ENCODE measurements around the gene TCTA.

TCTA gene

DNA sequence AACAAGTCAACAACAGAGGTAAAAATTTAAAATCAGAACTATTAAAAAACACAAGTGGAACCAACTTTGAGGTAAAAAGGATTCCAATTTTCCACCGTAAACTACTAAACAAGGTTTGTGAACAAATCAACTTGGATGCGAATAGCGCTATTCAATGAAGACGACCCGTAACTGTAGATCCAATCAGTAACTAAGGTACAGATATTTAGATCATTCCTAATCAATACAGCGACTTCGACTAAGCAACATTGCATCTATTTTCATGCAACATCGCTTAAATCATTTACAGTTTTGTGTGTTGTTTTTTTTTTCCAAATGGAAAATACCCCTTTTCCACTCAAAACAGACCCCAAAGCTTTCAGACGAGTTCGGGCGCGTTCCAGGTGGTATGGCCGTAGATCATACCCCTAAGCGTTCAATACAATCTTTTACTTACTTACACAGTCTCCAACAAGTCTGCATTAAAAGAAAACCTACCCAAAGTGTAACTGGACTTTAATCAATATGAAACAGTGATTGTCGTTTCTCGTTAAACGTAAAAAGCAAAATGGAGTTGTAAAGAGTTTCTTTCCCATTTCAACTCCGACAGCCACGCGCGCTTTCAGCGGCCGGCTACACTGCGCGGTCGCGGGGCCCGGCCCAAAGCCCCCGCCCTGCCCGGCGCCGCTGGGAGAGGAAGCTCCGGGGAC, 1.2 kb upstream of the TCTA start:
- DNase-seq = no peak

DNA sequence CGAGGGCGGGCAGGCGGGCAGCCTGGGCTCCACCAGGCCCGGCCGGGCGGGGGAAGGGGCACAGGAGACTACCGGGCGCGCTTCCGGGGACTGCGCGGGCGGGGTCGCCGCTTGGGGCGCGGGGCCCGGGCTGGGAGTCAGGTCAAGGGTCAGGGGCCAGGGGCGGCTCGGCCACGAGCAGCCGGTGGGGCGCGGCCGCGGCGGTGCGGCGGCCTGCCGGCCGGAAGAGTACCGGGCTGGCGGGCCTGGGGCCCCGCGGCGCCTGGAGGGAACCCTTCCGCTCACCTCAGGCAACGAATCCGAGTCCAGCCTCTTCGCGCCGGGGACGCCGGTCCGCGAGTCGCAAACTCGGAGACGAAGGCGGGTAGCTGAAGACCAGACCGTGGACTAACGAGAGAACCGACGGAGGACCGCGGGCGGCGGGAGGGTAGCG, 672 bp upstream of the TCTA start:
- peak; percentile 58 for DNase-seq

DNA sequence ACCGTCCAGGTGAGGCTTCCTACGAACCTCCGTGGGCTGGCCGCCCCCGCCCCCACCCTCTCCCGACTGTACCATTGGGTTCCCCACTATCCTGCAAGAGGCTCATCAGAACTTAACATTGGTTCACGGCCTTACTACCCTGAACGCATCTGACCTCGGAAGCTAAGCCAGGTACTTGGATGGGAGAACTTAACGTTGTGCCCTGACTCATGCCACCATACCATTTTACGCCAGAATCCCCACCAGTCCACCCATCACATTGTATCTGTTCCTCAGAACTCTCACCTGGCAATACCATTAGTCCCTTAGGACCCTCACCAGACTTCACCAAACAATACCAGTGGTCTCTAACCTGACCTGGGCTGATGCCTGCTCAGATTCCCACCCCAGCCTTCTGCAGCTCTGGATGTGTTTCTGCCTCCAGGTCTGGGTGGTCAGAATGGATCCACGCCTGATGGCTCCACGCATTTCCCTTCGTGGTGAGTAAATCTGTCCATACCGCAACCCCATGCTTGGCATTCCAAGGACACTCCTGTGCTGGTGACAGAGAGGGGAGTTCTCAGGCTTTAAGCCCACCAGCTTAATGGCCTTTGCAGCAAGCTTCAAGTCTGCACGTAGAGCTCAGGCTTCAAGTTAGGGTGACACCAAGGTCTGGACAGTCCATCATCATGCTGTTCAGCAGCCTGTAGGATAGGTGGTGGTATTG, 562 bp downstream of the TCTA start:
- no peak for DNase-seq

DNA sequence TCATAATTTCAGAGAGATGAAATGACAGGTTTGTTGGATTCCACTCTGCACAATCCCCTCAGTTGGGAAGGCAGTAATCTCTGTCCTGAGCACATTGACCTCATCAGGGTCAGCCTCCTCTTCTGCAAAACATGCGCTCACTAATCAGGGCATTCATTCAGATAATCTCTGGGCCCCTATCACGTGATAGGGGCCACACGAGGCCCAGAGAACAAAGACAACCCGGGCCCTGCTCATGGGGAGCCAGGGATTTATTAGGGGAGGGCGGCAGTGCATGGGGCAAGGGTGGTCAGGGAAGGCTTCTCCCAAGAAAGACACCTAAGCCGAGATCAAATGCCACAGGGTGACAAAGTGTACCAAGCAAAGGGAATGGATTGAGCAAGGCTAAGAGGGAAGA, 1.1 kb downstream of the TCTA start:
- DNase-seq = no peak

DNA sequence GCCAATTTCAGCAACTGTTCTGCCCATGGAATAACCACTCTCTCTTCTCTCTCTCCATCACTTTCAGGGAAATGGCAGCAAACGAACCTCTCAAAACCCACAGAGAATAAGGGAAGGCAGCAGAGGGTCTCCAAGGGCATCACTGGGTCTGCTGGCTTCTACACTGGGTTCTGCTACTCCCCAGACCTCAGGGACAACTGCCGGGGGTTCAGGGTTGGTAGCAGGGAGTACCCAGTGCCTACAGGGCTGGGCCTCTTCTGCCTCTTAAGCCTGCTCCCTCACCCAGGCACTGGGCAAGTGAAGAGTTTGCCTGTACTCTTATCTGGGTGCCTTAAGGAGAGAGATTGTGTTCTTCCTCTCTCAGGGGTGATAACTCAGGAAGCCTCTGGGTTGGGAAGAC, 2.5 kb downstream of the TCTA start:
- DNase-seq = no peak

DNA sequence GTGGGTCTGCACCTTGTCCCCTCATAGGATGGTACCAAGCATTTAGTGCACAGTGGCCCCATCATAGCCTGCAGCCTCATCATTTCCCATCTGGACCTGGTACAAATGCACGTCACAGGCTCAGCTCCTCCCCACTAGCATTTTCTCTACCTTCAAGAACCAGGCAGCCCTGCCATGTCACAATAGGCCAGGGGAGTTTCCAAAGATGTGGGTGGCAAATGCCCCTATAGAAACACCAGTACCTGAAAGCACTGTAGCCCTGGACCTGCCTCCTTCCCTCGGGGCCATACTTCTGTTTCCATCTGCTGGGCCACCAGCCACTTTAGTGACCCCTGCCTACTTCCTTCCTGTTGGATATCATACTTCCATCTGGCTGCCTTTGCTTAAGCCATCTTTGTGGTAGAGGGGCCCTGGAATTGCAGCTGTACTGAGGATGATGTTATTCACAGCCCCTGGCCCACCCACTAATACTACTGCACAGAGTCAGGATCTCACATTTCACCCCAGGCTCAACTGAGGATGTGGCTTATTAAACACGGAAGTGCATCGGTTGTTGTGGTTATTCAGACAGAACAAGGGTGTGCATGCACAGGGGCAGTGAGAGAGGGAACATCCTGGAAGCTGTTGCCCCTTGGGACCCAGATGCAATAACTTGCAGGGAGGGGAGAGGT, 3.8 kb downstream of the TCTA start:
- DNase-seq = no peak

DNA sequence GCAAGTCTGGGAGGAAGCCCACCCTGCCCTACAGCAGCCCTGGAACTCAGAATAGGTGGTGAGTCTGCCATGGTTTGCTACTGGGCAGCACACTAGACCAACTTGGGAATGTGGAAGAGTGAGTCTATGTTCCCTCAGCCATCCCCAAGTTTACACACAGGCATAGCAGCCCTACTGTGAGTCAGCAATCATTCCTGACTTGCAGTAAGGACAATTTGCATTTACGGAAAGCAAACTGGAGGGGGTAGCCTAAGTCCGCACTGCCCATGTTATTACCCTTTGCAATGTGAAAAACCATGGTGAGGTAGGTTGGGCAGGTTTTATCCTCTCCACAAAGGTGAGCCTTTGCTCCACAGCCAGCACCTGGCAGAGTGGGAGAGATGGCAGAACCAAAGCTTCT, 4.6 kb downstream of the TCTA start:
- no peak for DNase-seq

DNA sequence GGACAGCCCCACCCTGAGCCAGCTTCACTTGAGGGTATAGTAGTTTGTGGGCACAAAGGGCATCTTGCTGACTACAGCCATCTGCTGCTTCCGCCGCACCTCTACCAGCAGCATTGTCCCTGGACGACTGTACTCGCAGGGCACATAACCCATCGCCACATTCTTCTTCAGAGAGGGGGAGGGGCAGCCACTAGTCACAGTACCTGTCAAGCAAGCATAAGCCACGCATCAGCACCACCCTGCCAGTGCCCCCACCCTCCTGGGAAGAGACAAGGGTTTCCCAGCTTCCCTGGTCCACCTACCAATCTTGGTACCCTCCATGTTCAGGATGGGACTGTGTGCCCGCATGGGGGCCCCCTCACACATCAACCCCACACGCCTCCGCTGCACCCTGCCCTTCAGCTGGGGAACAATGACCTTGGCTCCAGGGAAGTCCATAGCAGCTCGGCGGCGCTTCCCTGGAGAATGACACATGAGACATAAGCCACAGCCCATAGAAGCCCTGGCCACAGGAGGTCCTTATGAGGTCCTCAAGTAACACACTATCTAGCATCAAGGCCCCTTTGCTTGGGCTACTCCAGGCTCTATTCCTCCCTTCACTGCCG, 5.4 kb downstream of the TCTA start:
- no peak for DNase-seq

DNA sequence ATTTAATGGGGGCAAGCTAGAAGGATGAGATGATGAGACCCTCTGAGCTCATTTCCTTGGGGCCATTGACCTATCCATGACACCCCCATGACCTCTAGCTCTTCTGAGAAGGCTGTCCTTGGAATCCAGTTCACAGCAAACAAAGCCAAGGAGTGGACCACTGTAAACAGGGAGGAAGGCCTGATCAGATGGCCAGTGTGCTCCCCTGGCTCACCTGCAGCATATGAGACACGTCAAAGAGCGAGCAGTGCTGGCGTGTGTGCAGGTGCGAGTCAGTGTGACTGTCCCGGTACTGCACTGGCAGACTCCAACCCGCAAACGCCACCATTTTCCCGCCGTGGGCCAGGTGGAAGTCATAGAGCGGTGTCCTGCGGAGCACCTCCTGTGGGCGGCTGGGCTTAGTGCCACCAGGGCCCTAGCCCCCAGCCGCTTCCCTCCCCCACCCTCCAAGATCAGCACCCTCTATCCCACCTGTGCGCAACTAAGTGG, 9.7 kb downstream of the TCTA start:
- DNase-seq = no peak

DNA sequence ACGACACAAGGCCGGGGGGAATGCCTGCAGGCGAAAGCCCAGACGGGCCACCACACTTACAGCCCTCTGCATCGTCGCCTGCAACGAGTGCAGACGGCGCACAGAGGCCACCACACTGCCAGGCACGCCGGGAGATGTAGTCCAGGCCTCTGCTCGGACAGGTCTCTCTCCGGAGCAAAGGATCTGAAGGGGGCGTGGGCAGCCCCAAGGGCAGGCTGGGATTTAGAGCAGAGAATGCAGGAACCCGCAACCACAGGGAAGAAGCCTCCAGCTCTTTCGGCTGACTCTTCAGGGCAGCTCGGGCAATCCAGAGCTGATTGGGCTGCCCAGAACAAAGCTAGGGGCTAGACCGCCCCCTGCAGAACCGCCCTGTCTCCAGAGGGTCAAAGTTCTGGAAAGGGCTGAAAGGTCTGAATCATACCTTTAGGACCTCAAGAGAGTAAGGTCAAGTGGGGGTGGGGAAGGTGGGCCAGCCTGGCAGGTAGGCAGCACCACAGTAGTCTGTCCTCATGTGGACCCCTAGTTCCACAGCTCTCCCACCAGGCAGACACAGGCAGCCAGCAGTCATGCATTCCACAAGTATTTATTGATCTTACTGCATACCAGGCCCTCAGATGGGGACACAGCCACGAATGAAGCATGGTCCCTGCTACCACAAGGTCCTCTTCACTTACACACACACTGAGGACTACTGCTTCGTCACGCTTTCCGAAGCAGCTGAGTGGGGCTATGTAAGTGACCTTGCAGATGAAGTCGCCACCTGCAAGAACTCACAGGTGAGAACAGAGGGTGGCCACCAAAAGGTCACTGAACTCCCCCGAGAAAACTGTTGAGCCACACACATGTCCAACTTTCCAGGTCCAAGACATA, 10.4 kb downstream of the TCTA start, which contains the start of gene AMT:
Gene AMT, minus strand, starts transcription at position 95 of the 870 bp plus-strand sequence. Its CDS starts 23 bp downstream, at position 72.
- no peak for DNase-seq

DNA sequence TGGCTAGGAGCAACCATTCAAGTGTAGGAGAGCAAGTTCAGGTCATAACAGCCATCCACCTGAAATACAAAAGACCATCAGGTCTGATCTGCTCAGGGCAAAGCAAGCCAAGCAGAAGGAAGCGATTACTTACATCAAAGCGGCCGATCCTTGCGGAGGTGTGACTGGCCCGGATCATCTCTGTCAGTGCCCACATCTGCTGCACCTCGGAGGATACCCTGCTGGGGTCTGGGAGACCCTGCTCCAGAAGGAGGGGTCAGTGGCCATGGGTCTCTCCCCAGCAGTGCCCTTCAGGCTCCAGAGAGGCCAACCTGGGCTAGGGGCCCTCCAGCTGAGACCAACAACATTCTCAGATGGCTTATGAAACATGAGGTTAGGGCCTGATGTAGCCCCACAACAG, 12.6 kb downstream of the TCTA start:
- no peak for DNase-seq

DNA sequence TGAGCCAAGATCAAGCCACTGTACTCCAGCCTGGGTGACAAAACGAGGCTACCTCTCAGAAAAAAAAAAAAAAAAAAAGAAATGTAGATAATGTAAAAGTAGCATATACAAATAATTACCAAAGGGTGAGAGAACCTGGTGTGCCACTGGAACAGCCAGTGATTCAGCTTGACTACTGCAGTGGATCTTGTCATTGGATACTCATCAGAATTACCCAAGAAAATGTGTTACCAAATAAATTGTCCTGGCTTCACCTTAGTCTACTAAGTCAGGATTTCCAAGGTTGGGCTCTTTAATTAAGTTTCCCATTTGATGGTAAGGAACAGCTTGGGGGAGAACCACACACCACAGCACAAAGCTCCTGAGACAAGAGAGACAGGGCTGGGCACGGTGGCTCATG, 15.4 kb downstream of the TCTA start:
- no peak for DNase-seq

DNA sequence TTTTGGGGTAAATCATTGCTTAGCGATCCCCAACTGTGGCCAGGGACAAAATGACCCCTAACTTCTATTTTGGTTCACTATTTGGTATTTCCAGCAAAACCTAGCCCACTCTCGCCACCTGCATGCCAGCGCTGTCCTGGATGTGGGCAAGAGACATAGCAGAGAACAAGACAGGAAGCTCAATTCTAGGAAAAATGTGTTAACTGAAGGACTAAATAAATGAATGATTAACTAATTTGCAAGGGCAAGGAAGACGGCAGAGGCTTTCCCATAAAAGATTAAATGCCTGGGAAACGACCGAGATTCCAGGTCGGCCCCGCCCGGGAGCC, 16.5 kb downstream of the TCTA start:
- no peak for DNase-seq

DNA sequence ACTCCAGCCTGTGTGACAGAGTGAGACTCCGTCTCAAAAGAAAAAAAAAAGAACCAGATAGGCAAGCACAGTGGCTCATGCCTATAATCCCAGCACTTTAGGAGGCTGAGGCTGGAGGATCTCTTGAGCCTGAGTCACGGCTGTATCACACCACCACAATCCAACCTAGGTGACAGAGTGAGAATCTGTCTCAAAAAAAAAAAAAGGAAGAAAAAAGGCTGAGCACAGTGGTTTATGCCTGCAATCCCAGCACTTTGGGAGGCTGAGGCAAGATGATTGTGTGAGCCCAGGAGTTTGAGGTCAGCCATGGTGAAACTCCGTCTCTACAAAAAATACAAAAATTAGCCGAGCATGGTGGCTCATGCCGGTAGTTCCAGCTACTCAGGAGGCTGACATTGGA, 22.5 kb downstream of the TCTA start:
- DNase-seq = no peak

DNA sequence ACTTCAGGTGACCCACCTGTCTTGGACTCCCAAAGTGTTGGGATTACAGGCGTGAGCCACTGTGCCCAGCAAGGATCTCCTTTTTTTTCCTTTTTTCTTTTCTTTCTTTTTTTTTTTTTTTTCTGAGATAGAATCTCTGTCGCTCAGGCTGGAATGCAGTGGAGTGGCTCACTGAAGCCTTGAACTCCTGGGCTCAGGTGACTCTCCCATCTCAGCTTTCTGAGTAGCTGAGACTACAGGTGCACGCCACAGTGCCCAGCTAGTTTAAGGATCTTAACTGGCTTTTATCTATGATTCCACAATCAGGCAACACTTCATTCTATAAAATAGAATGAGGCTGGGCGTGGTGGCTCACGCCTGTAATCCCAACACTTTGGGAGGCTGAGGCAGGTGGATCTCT, 33.2 kb downstream of the TCTA start:
- DNase-seq = no peak

DNA sequence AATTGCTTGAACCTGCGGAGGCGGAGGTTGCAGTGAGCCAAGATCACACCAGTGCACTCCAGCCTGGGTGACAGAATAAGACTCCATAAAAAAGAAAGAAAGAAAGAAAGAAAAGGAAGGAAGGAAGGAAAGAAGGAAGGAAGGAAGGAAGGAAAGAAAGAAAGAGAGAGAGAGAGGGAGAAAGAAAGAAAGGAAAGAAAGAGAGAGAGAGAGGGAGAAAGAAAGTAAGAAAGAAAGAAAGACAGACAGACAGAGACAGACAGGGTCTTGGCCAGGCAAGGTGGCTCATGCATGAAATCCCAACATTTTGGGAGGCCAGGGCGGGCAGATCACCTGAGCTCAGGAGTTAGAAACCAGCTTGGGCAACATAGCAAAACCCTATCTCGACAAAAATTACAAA, 41.4 kb downstream of the TCTA start:
- DNase-seq = no peak

DNA sequence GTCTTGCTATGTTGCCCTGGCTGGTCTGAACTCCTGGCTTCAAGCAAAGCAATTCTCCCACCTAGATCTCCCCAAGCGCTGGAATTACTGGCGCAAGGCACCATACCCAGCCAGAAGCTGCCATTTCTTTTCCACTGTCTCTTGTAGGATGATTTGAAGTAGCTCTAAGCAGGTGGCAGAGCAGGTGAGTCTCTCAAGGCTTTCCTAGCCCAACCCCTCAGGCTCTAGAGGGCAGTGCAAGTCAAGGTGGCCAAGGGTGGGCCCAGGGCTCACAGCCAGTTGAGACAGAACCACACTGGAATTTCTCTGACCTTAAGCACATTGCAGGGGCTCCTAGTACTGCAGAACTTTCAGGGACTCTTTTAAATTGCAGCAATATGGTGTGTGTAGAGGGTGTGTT, 42.2 kb downstream of the TCTA start:
- DNase-seq = no peak

DNA sequence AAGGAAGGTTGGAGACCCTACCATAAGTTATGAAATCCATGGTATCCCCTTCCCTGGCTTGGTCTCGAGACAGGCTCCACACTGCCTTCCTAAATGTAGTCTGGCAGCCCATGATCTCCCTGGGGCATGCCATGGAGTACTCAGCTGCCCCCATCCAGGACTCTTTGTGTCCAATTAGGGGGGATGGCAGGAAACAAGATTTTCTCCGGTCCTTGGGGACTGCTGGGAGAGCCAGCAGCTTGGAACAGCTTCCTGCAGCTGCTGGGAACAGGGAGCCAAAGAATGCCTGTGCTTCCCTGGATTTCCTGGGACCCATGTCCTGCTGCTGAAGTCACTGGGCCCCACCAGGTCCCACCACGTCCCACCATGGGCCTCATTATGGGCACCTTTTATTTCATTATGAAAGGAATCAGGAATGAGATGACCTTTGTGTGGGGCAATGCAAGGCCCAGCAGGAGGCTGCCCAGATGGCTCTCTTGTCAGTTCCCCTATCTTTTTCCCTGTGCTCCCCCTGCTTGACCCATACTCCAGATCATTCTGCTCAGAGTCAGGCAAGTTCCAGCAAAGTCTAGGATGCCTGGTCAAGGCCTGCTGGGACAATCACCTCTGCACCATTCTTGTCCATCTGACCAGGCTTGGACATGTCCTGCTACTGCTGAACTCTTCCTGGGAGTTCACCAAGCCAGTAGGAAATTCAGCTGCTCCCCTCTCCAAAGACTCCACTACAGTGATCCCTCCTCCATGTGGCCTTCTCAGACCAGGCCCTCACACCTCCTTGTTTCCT, 42.9 kb downstream of the TCTA start:
- DNase-seq = peak; percentile 55

DNA sequence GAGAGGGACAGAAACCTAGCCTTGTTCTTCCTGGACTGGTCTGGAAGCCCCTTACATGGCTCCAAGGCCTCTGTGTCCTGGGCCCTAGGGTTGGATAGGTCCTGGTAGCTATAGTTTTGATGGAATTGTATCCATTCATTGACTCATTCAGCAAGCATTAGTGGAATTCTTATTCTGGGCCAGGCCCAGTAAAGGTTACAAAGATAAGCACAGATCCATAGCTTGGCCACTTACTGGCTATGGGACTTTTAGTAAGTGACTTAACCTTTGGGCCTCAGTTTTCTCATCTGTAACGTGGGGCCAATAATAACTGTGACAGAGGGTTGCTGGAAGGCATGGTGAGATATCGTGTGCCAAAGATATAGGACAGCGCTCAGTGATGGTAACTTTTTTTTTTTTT, 44.2 kb downstream of the TCTA start:
- no peak for DNase-seq

DNA sequence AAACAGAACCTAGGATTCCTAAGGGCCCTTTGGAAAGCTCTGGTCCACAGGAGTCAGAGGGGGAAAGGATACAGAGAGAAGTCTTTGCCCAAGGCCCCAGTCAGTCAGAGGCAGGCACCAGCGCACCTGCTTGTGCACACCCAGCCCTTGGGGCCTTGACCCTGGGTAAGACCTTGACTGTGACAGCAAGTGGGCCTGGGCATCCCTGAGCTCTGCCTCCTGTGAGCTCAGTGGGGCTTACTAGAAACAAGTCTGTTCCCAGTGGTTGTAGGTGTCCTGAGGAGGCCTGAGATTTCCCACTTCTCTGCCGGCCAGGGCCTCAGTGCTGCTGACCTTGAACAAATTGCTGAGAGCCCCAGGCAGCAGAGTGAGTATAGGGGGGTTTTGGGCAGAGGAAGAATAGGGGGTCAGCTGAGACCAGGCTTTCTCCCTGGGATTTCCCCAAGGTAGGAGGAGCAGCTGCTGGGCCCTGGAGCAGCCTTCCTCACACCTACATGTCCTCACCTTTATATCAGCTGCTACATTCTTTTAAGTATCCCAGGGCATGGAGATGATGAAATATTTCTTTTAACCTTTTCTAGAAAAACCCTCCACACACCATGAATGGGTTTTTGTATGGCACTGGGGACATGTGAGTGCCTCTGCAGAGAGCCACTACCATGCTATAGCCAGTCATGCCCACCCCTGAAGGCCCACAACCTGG, 48.1 kb downstream of the TCTA start:
- no peak for DNase-seq

DNA sequence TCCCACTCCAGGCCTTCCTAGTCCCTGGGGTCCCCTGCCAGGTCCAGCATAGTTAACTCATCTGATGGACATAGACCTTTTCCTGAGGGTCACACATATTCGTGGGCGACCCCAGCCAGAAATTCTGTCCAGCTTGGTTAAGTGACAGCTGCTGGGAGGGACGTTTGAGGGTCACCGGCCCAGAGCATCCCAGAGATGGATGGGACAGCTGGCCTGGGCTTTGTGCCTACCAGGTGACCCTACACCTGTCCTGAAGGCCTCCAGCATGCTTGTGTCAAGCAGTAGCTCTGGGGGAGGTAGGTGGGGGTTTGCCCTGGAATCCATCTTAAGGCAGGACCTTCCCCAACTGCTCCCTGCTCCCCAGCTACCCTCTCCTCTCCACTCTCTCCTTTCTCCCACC, 48.7 kb downstream of the TCTA start:
- DNase-seq = no peak

Data from right forelimb (tissue), 1 donor.